ENCODE results near the gene CCNI2. TPM values are rescaled to one million over a fixed set of nuclear protein-coding genes. Genes with fewer than 3 reads are reported as not detected.

CCNI2 gene
- polyA plus RNA-seq, 1 donor (not counting 4 experiments of a cell fraction or from before 2014, with no cell fraction given), result not detected

GRCh38 chr5:132772291-132773070 lies 25.3 kb downstream of the CCNI2 start:
- H3K4me1 ChIP-seq (ENCODE audit: control insufficient read depth, extremely low read depth, insufficient read depth, low read length), result peaks cover 17% of the 10 kb centered on the region
- peaks cover 2% of the 10 kb centered on the region for H3K9me1 ChIP-seq (ENCODE audit: control insufficient read depth, extremely low read depth, insufficient read depth, low read length)
- H3K27ac ChIP-seq (ENCODE audit: control insufficient read depth, insufficient read depth, low read length), result no peak overlapping the region
- no peak for FAIRE-seq
- no peak for DNase-seq (ENCODE audit: low read depth, low spot score)
- no peaks in the 10 kb centered on the region for H3K9me3 ChIP-seq (ENCODE audit: control insufficient read depth, low read depth, low read length)
- H3K79me2 ChIP-seq (ENCODE audit: control insufficient read depth, insufficient read depth, low read length), result peaks cover 62% of the 10 kb centered on the region
- H3K4me3 ChIP-seq (ENCODE audit: control insufficient read depth in 2 of 3, extremely low read depth in 1 of 3, insufficient read depth in 2 of 3, low read depth in 1 of 3, low read length in 3 of 3), result no peak overlapping the region
- no peak overlapping the region for H3K4me2 ChIP-seq (ENCODE audit: control insufficient read depth, extremely low read depth, insufficient read depth, low read depth, low read length)
- no peak overlapping the region for H2AFZ ChIP-seq (ENCODE audit: control insufficient read depth, low read length)
- no peaks in the 10 kb centered on the region for H3K27me3 ChIP-seq (ENCODE audit: control insufficient read depth, extremely low read depth, insufficient read depth, low read length)
- H4K20me1 ChIP-seq (ENCODE audit: control insufficient read depth, extremely low read depth, insufficient read depth, low read length), result no peaks in the 10 kb centered on the region
- H3K36me3 ChIP-seq (ENCODE audit: control insufficient read depth in 2 of 2, extremely low read depth in 1 of 2, insufficient read depth in 2 of 2, low read length in 2 of 2), result peaks cover 0 to 7% of the 10 kb centered on the region in 2 experiments
- dilution Hi-C loops (cut with MboI; ENCODE audit: extremely low pct_ligation_motif_present, low sequenced_read_pairs), result no loop called here
- no peak overlapping the region for H3K9ac ChIP-seq (ENCODE audit: control insufficient read depth, extremely low read depth, insufficient read depth, low read length)
- TF ChIP-seq CTCF (optimal IDR thresholded peaks at IDR 0.05 in 1 of 3, IDR thresholded peaks at IDR 0.05 in 1 of 3, conservative IDR thresholded peaks at IDR 0.05 in 1 of 3; ENCODE audit: extremely low read depth in 1 of 3, insufficient read depth in 2 of 3, low read length in 3 of 3), result no peak
- no peak for TF ChIP-seq EZH2 (IDR thresholded peaks at IDR 0.05; ENCODE audit: low read length)

DNA sequence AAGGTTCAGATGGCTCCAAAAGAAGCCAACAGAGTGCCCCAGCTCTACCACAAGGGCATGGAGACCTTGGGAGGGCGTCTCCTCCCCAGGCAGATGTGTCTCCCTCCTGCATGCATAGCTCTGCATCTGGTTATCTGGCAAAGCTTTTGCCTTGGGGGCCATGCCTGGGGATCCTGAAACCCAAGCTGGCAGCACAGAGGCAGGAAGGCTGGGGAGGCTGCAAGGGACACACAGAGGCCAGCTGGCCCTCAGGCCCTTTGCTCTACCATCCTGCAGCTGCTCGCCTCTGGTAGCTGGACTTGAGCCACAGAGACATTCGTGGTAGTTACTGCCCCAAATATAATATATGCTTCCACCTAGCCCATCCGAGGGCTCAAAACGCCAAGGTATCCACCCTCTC lies 25.9 kb downstream of the CCNI2 start:
- no peak overlapping the region for H3K9ac ChIP-seq (ENCODE audit: control insufficient read depth, extremely low read depth, insufficient read depth, low read length)
- peaks cover 0 to 7% of the 10 kb centered on the region in 2 experiments for H3K36me3 ChIP-seq (ENCODE audit: control insufficient read depth in 2 of 2, extremely low read depth in 1 of 2, insufficient read depth in 2 of 2, low read length in 2 of 2)
- peaks cover 23% of the 10 kb centered on the region for H3K4me1 ChIP-seq (ENCODE audit: control insufficient read depth, extremely low read depth, insufficient read depth, low read length)
- H3K79me2 ChIP-seq (ENCODE audit: control insufficient read depth, insufficient read depth, low read length), result peaks cover 62% of the 10 kb centered on the region
- DNase-seq (ENCODE audit: low read depth, low spot score) (no peak), FAIRE-seq (no peak)
- no peaks in the 10 kb centered on the region for H3K27me3 ChIP-seq (ENCODE audit: control insufficient read depth, extremely low read depth, insufficient read depth, low read length)
- no peak overlapping the region for H3K27ac ChIP-seq (ENCODE audit: control insufficient read depth, insufficient read depth, low read length)
- H3K4me3 ChIP-seq (ENCODE audit: control insufficient read depth in 2 of 3, extremely low read depth in 1 of 3, insufficient read depth in 2 of 3, low read depth in 1 of 3, low read length in 3 of 3), result no peak overlapping the region
- no peak overlapping the region for H3K4me2 ChIP-seq (ENCODE audit: control insufficient read depth, extremely low read depth, insufficient read depth, low read depth, low read length)
- TF ChIP-seq EZH2 (IDR thresholded peaks at IDR 0.05; ENCODE audit: low read length) (no peak), CTCF (optimal IDR thresholded peaks at IDR 0.05 in 1 of 3, IDR thresholded peaks at IDR 0.05 in 1 of 3, conservative IDR thresholded peaks at IDR 0.05 in 1 of 3; ENCODE audit: extremely low read depth in 1 of 3, insufficient read depth in 2 of 3, low read length in 3 of 3) (no peak)
- no peaks in the 10 kb centered on the region for H3K9me3 ChIP-seq (ENCODE audit: control insufficient read depth, low read depth, low read length)
- dilution Hi-C loops (cut with MboI; ENCODE audit: extremely low pct_ligation_motif_present, low sequenced_read_pairs), result no loop called here
- H4K20me1 ChIP-seq (ENCODE audit: control insufficient read depth, extremely low read depth, insufficient read depth, low read length), result no peaks in the 10 kb centered on the region
- no peak overlapping the region for H2AFZ ChIP-seq (ENCODE audit: control insufficient read depth, low read length)
- peaks cover 2% of the 10 kb centered on the region for H3K9me1 ChIP-seq (ENCODE audit: control insufficient read depth, extremely low read depth, insufficient read depth, low read length)

All from keratinocyte (primary cell).